Measurements from ENCODE around the gene HPGD.

The HPGD gene

GRCh38 chr4:174467107-174467506 lies 55.2 kb downstream of the HPGD start:
- no peak for DNase-seq (ENCODE audit: low read depth)

DNA sequence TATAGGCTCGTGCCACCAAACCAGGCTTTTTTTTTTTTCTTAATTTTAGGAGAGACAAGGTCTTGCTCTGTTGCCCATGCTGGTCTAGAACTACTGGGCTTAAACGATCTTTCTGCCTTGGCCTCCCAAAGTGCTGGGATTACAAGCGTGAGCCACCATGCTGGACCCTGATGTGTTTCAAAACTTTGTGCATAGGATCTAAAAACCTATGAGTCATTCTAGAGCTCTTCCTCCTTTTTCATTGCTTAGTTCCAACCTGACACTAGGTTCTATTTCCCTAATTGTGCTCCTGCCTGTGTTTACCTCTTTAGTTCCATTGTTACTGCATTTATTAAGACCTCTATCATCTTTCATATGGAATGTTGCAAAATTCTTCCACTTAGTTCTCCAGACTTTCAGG lies 57.3 kb downstream of the HPGD start:
- no peak for DNase-seq (ENCODE audit: low read depth)

DNA sequence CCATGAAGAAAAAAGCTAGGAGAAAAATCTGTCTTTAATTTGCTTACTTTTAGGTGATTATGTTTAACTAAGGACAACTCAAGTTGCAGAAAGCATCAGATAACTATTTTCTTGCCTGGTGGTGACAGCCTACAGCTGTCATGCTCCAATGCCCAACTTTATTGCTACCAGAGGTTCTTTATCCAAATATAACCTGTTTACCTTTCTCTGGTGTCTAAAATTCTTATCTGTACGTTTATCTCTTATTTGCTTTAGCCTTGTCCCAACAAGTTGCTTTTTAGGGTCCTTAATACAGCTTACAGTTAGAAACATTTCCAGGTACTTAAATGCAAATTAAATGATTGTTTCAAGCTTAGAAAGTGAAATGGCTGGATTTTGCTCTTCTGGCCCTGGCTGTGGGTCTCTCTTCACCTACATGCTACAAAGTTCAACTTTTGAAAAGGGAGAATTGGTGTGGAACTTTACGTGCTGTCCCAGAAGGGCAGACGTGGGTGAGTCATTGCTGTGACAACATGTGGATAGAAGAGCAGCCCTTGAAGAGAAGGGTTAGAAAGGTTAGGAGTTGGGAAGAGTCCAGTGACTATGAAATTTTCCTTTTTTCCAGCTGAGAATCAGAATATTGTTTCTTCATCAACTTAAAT lies 60.7 kb downstream of the HPGD start:
- no peak for DNase-seq (ENCODE audit: low read depth)

DNA sequence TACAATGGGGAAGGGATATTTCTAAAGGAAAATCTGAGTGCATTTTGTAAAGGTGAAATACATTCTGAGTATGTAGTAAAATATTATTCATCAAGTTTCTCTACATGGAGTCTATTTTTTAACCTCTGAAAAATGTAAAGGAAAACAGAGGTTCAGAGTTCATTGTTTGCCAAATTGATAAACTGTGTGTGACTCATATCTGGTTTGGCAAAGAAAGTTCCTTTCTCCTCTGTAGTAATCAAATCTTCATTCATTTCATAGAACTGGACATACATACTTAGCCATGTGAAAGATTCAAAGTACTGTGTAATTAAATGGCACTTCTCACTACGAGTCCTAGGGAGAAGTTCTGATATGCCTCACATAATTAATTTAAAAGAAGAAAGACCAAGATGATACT lies 61.6 kb downstream of the HPGD start:
- no peak for DNase-seq (ENCODE audit: low read depth)

- DNase-seq (ENCODE audit: low read depth): no peak
These were observed 64.8 kb downstream of the HPGD start for GRCh38 chr4:174457468-174457867.

GRCh38 chr4:174454815-174455473 lies 67.3 kb downstream of the HPGD start:
- DNase-seq (ENCODE audit: low read depth): no peak

- no peak for DNase-seq (ENCODE audit: low read depth)
These were observed 70.5 kb downstream of the HPGD start for GRCh38 chr4:174451718-174452296.

DNA sequence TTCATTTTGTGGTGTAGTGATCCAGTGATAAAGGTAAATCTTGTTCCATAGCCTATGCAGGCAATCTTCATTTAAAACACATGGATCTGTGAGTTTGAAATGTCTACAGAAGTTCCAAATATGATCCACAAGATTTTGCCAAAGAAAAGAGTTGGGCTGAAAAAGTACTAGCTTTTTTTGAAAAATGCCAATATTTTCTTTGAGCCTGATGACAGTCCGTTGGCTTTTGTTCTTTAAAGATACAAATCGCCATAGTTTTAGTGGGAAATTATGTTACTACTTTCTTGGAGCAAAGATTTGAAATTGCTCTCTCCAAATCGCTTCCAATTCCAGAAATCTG lies 71.5 kb downstream of the HPGD start:
- no peak for DNase-seq (ENCODE audit: low read depth)

GRCh38 chr4:174449944-174450785 lies 72.1 kb downstream of the HPGD start:
- no peak for DNase-seq (ENCODE audit: low read depth)

- no peak for DNase-seq (ENCODE audit: low read depth)
These were observed 73.1 kb downstream of the HPGD start for GRCh38 chr4:174449152-174449551.

DNA sequence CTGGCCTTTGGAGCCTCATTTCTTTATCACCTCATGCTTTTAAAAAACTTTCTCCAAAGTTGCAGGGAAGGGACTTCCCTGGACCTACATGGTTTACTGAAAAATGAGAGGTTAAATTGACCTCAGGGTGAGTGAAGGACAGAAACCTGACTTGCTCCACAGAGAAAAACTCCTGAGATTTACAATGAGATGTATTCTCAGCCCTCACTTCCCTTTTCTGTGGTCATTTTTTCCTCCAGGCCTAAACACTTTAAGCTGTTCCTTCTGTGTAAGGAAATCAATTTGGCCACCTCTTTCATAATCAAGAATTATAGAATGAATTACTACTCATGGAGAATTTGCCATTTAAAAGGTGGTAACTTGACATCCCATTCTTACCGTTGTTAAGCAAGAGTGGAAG lies 77.9 kb downstream of the HPGD start:
- no peak for DNase-seq (ENCODE audit: low read depth)

All from activated gamma-delta T cell treated with anti-CD3 and anti-CD28 coated beads, Interleukin-2, amount 50 U/mL, for 16 hours (primary cell).